Measurements from ENCODE around the gene CSTPP1. TPM values are rescaled to one million over a fixed set of nuclear protein-coding genes. Genes with fewer than 3 reads are reported as not detected.
"Not testable (repeated sequence)": the region's sequence is repeated elsewhere in the genome, so short reads cannot be mapped to it uniquely, and the experiment has no call there.

The CSTPP1 gene
- total RNA-seq, 2 donors from 2014 or later, result 35.8 to 63.6 TPM

GRCh38 chr11:47186076-47186699, 249.6 kb downstream of the CSTPP1 start, which contains the start of gene PACSIN3:
PACSIN3 (minus strand) TSS chr11:47186434; CDS start chr11:47182727, 3,707 bp downstream.
- no peak for TF ChIP-seq CTCF (IDR thresholded peaks at IDR 0.05)
- peak within 1 kb of the TSS; percentile 63 to 76 for H3K9ac ChIP-seq (ENCODE audit: low read depth in 2 of 2, low read length in 2 of 2)
- peak within 1 kb of the TSS; percentile 75 for H3K4me3 ChIP-seq
- H3K4me1 ChIP-seq, result peaks cover 12% of the 10 kb centered on the region
- no peaks in the 10 kb centered on the region for H3K9me3 ChIP-seq
- intact Hi-C loops (cut with DNase I), result no loop called here
- peak; percentile 46 for DNase-seq
- peak within 1 kb of the TSS; percentile 53 for H3K27ac ChIP-seq
- H3K27me3 ChIP-seq, result peaks cover 17% of the 10 kb centered on the region
- no peaks in the 10 kb centered on the region for H3K36me3 ChIP-seq

GRCh38 chr11:47186700-47187695, 250.4 kb downstream of the CSTPP1 start:
- H3K36me3 ChIP-seq, result no peaks in the 10 kb centered on the region
- H3K27me3 ChIP-seq, result peaks cover 17% of the 10 kb centered on the region
- no peak for TF ChIP-seq CTCF (IDR thresholded peaks at IDR 0.05)
- peaks cover 12% of the 10 kb centered on the region for H3K4me1 ChIP-seq
- peak; percentile 45 for DNase-seq
- intact Hi-C loops (cut with DNase I), result no loop called here
- peak overlapping the region; percentile 50 for H3K27ac ChIP-seq
- peak overlapping the region; percentile 75 for H3K4me3 ChIP-seq
- H3K9me3 ChIP-seq, result no peaks in the 10 kb centered on the region
- peak overlapping the region; percentile 5 to 56 for H3K9ac ChIP-seq (ENCODE audit: low read depth in 2 of 2, low read length in 2 of 2)

DNA sequence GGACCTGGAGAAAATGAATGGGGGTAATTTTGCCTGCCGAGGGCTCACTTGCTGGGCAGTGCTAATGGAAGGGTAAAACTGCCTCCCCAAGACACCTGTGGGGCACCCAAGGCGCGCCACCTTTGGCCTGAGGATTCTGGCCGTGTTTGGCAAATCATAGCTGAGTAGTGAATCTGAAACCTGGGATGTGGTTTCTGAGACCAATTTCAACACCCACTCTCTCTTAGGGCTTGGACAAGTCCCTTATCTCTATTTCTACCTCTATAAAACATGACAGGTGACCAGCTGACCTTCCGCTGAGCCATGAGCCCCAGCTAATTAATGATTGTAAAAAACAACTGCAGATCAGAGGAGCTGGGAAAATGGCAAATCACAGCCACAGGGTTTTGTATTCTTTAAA, 251.2 kb downstream of the CSTPP1 start:
- peaks cover 12% of the 10 kb centered on the region for H3K4me1 ChIP-seq
- no peak for TF ChIP-seq CTCF (IDR thresholded peaks at IDR 0.05)
- H3K27ac ChIP-seq, result peak overlapping the region; percentile 50
- no peaks in the 10 kb centered on the region for H3K9me3 ChIP-seq
- H3K27me3 ChIP-seq, result peaks cover 17% of the 10 kb centered on the region
- H3K36me3 ChIP-seq, result no peaks in the 10 kb centered on the region
- DNase-seq, result no peak
- no peak overlapping the region for H3K9ac ChIP-seq (ENCODE audit: low read depth in 2 of 2, low read length in 2 of 2)
- intact Hi-C loops (cut with DNase I), result no loop called here
- no peak overlapping the region for H3K4me3 ChIP-seq

- H3K9ac ChIP-seq (ENCODE audit: low read depth in 2 of 2, low read length in 2 of 2), result no peak overlapping the region
- no peaks in the 10 kb centered on the region for H3K9me3 ChIP-seq
- no peaks in the 10 kb centered on the region for H3K36me3 ChIP-seq
- peaks cover 17% of the 10 kb centered on the region for H3K27me3 ChIP-seq
- intact Hi-C loops (cut with DNase I), result no loop called here
- DNase-seq, result no peak
- no peak overlapping the region for H3K4me3 ChIP-seq
- no peak overlapping the region for H3K27ac ChIP-seq
- TF ChIP-seq CTCF (IDR thresholded peaks at IDR 0.05), result no peak
- H3K4me1 ChIP-seq, result peaks cover 12% of the 10 kb centered on the region
Measured at GRCh38 chr11:47188259-47188658, 251.7 kb downstream of the CSTPP1 start.

GRCh38 chr11:47189100-47189834, 252.7 kb downstream of the CSTPP1 start:
- Histone ChIP-seq H3K4me3 (no peak overlapping the region), H3K9me3 (no peaks in the 10 kb centered on the region), H3K27ac (no peak overlapping the region), H3K9ac (ENCODE audit: low read depth in 2 of 2, low read length in 2 of 2) (no peak overlapping the region), H3K4me1 (peaks cover 12% of the 10 kb centered on the region), H3K36me3 (no peaks in the 10 kb centered on the region), H3K27me3 (peaks cover 17% of the 10 kb centered on the region)
- intact Hi-C loops (cut with DNase I), result no loop called here
- DNase-seq, result no peak
- no peak for TF ChIP-seq CTCF (IDR thresholded peaks at IDR 0.05)

DNA sequence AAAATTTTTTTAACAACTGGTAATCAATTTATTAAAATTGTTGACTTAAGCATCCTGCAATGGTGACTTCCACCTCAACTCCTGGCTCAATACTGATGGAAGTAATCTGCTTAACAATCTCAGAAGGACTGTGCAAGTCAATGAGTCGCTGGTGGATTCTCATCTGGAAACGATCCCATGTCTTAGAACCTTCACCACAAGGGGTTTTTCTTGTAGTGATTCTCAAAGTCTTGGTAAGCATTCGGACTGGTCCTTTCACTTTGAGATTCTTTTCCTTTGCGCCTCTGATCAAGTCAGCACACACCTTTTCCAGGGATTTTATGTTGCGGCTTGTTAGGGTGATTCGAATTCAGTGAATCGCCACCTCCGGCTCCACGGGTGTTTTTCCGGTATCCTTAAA, 254.6 kb downstream of the CSTPP1 start:
- H3K27ac ChIP-seq; H3K9me3 ChIP-seq; H3K36me3 ChIP-seq; H3K27me3 ChIP-seq; intact Hi-C loops (cut with DNase I); DNase-seq; H3K9ac ChIP-seq (ENCODE audit: low read depth in 2 of 2, low read length in 2 of 2); H3K4me3 ChIP-seq; H3K4me1 ChIP-seq: not testable (repeated sequence)
